NOMO-1 (cell line): ENCODE measurements around the gene ADAMTS2.

Experiments used
- DNase-seq, 2 experiments: peaks; one replicate each; lab custom pipeline; 2025; ENCODE audit not compliant: unreplicated experiment in 2 of 2; lab: John Stamatoyannopoulos, UW

Gene ADAMTS2

GRCh38 chr5:179313849-179314521, 31.3 kb downstream of the ADAMTS2 start:
- DNase-seq: no peak

GRCh38 chr5:179312557-179313235, 32.6 kb downstream of the ADAMTS2 start:
- no peak for DNase-seq

- no peak for DNase-seq
Measured at GRCh38 chr5:179311581-179311980, 33.7 kb downstream of the ADAMTS2 start.

GRCh38 chr5:179311091-179311470, 34.2 kb downstream of the ADAMTS2 start:
- no peak for DNase-seq

- DNase-seq: no peak
Measured at GRCh38 chr5:179310439-179311090, 34.7 kb downstream of the ADAMTS2 start.

GRCh38 chr5:179309751-179310320, 35.4 kb downstream of the ADAMTS2 start:
- DNase-seq: no peak

- no peak for DNase-seq
Measured at GRCh38 chr5:179309383-179309670, 35.9 kb downstream of the ADAMTS2 start.

GRCh38 chr5:179308563-179309382, 36.5 kb downstream of the ADAMTS2 start:
- no peak for DNase-seq

- no peak for DNase-seq
Measured at GRCh38 chr5:179307931-179308471, 37.3 kb downstream of the ADAMTS2 start.

GRCh38 chr5:179307013-179307800, 38.1 kb downstream of the ADAMTS2 start:
- DNase-seq: no peak

- no peak for DNase-seq
Measured at GRCh38 chr5:179306191-179307012, 38.9 kb downstream of the ADAMTS2 start.

GRCh38 chr5:179304871-179305270, 40.4 kb downstream of the ADAMTS2 start:
- no peak for DNase-seq

- no peak for DNase-seq
Measured at GRCh38 chr5:179304466-179304865, 40.8 kb downstream of the ADAMTS2 start.

- no peak for DNase-seq
Measured at GRCh38 chr5:179303451-179304200, 41.6 kb downstream of the ADAMTS2 start.

GRCh38 chr5:179302499-179303185, 42.6 kb downstream of the ADAMTS2 start:
- no peak for DNase-seq

GRCh38 chr5:179301796-179302195, 43.5 kb downstream of the ADAMTS2 start:
- DNase-seq: no peak

- DNase-seq: no peak
Measured at GRCh38 chr5:179301376-179301775, 43.9 kb downstream of the ADAMTS2 start.
